Muscle of arm (tissue), 12 donors: Measurements from ENCODE around the gene LAMA3. TPM values are rescaled to one million over a fixed set of nuclear protein-coding genes. Genes with fewer than 3 reads are reported as not detected.

Experiments
- DNase-seq: peaks from one replicate; pipeline ENCODE4 v3.0.0-alpha.2; 2013
- polyA plus RNA-seq, 12 donors: library from polyadenylated mRNA; unstranded; fragments of 120-200 nt; gene quantifications; one replicate each; pipeline ENCODE4 v1.2.1, GENCODE V29; 2013; ENCODE audit not compliant: insufficient read length in 12 of 12

The LAMA3 gene
- polyA plus RNA-seq, 12 donors = 2.0 to 42.2 (median 3.8) TPM; not detected in 1

DNA sequence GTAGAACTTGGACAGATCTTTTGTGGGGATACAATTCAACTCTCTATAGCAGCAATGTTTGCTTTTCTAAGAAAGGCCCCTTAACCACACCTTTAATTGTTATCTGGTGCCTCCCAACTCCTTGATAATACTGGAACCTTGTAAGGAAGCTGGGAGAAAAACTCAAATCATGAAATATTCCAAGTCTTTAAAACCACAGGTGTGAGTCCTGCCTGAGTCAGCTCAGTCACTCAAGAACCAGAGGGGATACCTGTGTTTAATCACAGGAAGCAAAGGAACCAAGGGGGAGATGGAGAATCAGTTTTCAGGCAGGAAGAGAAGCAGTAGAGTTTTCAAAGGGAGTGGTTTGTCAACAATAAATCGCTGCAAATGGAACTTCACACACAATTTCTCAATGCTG lies 159.9 kb downstream of the LAMA3 start:
- no peak for DNase-seq

DNA sequence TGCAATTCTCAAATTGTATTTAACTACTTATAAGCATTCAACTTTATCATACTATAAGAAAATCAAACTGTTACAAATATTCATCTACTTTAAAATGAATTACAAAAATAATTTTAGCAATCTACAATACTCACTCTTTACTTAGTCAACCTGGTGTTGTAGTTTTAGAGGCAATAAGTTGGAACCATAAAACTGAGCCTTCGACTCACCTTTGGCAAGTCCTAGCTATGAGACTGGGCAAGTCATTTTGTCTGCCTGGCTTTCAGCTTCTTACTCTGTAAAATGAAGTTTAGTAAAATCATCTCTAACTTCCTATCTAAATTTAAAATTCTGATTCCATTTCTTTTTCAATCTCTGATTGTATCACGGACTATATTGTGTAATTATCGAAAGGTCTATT lies 161.0 kb downstream of the LAMA3 start:
- no peak for DNase-seq

DNA sequence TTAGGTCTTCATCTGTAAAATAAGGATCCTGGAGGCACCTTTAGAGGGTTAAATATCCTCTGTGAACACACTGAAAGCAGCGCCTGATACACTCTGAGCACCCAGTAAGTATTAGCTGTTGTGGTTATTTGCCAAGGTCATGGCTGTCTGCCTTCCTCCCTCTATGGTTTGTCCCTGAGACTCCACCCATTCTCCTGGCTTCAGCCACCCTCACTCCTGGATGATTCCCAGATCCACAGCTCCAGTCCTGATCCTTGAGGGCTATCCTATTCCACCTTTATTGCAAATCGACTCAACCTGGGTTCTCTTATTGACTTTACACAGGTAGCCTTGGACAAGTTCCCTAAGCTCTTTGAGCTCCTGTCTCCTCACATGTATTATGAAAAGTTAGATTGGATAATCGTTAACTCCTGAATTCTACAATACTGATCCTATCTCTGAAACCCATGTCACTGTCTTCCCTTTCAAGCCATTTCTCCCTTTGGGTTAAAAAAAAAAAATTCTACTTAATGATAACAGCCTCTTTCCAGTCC lies 162.3 kb downstream of the LAMA3 start:
- DNase-seq = no peak

DNA sequence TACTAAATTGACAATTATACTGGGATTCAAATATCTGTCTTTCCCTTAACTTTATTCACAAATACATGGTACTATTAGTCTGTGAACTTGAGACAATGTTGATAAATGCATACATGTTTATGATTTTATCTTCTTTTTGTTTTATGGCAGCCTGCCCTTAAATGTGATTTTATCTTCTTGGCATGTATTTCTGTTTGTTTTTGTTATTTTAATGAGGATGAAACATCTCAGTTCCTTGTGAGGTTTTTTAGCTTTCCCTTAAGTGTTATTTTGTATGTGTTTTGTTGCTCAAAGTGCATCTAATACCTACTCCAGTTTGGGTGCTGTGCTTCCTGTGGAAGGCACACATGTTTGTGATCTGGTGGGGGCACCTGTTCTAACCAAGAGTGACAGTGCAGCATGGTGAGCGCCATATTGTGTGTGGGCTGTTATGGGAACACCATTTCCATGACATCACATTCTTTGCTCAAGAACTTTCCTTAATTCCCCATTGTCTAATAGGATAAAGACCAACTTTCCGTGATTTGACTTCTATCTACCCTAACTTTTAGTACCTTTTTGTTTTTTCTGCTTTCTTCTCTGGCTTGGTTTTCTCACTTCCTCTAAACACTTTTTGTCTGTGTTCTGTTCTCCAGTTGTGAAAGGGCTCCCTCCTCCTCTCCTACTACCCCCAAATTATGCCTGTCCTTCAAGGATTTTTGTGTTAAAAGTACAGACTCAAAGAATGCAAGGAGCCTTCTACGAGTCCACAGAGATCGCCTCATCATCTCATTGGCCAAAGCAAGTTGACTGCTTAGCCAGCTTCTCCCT lies 163.2 kb downstream of the LAMA3 start:
- no peak for DNase-seq

DNA sequence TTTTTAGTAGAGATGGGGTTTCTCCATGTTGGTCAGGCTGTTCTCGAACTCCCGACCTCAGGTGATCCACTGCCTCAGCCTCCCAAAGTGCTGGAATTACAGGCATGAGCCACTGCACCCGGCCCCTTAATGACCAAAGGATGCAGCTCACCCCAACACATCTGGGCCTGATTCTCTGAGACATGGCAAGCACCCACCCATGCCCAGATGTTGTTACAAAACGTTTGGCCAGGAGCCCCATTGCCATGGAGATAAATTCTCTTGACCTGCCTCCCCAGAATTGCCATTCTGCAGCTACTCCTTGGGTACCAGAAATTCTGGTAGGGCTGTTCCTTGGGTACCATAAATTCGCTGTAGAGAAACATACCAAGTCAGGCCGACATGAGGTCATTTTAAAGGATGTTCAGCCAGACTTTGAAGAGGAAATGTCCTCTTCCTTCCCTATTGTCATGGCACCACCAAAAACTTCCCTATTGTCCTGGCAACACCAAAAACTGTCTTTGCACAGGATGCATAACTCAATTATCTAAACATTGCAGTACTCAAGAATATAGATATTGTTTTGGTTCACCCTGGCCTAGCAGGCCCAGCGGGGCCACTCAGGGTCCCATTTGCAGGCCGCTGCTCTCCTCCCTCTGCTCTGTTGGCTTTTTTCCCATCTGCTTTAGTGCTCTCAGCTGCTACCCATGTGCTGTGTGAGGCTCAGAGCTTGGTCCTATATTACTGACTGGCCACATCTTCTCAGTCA lies 164.4 kb downstream of the LAMA3 start:
- no peak for DNase-seq

DNA sequence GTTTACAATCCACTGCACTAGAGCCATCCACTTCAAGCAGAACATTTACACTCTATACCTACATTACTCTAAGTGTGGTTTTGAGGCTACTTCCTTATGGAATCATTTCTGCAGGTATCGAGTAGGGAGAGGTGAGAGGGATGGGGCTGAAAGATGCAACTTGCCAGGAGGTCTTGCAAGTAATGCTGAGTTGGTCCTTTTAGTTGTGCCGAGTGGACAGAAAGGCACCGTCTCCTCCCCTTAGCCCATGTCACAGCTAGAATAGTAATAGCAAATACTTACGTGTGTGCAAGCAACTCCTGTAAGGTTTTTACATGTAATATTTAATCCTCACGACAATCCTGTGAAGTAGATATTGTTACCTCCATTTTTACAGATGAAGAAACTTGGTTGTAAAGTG lies 166.5 kb downstream of the LAMA3 start:
- DNase-seq = no peak

DNA sequence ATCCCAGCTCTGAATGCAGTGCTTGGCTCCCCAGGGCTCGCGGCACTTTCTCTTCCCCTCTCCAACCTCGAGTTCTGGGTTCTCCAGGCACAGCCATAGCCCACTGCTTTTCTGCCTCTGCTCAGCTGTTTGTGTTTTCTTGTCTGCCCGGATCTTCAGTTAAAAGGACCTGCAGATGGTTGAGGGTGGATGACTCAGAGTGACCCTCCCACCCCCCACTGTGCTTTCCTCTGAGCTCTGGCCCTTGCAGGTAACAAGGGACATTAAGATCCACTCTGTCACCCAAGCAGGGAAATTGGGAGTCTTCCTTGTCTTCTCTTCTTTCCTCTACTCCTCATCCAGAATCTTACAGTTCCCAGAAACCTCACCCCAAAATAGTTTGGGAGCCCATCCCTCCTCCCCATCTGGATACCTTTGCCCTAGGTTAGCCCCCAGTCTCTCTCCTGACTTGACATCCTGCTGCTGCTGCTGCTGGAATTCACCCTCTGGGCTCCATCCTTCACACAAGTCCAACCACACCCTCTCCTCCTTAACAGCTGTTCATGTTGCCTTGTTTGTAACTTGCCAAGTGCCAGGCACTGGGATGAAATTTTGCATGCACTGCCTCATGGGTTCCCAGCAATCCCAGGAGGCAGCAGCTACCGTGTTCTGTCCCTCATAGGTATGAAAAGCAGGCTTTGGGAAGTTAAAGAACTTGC lies 167.4 kb downstream of the LAMA3 start:
- no peak for DNase-seq

DNA sequence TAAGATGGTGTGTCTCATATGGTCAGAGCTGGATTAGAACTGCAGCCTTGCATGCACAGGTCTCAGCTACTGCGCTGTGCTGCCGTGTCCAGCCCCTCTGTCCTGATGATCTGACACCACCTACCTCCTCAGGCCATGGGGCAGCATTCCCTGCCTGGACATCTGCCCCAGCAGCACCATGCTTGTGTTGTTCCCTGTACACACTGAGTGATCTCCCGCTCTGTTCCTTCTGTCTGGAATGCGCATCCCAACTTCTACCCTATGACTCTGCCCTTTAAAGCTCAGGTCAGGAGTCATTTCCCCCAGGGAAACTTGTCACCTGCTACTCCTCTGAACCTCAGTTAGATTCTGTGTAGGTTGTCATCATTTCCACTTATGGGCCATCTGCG lies 167.9 kb downstream of the LAMA3 start:
- no peak for DNase-seq

DNA sequence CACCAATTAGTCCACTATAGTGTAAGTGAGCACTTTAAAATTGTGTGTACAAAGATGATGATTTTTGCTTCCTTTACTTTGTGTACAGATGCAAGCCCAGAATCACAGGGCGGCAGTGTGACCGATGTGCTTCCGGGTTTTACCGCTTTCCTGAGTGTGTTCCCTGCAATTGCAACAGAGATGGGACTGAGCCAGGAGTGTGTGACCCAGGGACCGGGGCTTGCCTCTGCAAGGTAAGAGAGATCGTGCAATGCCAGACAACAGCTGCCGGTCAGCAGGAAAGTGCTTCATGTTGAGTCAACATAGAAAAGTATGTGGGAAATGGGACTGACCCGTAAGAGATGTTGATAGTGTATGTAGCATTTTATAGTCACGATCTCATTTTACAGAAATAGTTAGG lies 168.5 kb downstream of the LAMA3 start:
- DNase-seq = no peak

DNA sequence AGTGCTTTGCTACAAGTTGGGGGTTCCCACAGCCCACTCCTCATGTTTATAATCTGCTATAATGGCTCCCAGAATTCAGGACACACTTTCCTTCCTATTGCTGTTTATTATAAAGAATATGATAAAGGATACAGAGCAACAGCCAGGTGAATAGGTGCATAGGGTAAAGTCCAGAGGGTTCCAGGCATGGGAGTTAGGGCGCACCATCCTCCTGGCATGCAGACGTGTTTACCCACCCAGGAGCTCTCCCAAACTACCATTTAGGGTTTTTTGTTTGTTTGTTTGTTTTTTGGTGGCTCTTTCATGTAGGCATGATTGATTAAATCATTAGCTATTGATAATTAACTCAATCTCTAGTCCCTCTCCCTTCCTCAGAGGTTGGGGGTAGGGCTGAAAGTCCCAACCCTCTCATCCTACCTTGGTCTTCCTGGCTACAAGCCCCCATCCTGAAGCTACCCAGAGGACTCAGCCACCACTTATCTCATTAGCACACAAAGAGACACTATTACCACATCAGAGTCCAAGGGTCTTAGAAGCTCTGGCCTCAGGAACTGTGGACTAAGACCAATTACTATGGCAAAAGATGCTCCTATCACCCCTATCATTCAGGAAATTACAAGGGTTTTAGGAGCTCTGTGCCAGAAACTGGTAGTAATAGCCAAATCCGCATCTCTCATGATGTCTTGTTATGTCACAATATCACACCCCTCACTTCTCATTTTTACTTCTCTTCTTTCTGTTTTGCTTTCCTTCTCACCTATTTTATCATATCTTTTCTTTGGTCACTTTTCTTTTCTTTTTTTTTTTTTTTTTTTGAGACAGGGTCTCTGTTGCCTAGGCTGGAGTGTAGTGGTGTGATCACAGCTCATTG lies 170.4 kb downstream of the LAMA3 start:
- no peak for DNase-seq

DNA sequence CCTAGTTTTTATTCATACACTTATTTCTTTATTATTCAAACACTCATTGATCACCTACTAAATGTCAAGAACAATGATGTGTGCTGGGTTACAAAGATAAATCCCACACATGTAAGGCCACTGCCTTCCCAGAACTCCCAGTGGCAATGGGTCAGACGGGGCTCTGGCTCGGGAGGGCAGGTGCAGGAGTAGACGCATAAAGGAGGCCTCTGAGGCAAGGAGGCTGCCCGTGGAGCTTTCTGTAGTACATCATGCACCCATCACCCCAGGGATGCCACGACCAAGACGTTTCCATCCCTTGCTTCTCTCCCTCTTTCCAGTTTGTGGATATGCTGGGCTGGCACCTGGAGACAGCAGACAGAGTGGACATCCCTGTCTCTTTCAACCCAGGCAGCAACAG lies 172.1 kb downstream of the LAMA3 start:
- no peak for DNase-seq

DNA sequence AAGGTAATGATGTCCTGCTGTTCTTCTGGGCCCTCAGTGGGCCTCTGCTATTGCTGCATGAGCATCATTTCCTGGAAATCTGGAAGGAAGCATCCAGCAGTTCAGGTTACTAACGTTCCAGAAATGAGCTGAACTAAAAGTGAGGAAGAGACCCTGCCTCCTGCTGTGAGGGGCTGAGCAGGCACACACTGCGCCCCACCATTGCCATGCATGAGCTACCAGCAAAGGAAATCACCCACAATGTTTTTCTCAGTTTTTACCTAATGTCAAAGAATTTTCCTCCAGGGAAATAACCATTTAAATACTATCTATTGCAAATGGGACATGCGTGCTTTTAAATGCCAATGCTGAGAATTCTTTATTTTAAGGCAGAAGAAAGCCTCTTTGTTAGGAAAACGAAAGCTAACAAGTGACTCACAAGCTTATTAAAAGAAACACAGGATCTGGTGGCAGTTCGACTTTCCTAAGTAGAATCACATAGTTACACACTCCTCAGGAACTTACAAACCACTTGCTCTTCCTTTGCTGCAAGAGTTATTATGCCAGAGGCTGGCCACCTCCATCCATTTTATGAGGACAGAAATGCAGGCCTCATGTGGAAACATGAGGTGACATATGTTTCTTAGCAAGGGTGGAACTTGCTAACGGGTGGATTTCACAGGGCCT lies 172.7 kb downstream of the LAMA3 start:
- DNase-seq = no peak

DNA sequence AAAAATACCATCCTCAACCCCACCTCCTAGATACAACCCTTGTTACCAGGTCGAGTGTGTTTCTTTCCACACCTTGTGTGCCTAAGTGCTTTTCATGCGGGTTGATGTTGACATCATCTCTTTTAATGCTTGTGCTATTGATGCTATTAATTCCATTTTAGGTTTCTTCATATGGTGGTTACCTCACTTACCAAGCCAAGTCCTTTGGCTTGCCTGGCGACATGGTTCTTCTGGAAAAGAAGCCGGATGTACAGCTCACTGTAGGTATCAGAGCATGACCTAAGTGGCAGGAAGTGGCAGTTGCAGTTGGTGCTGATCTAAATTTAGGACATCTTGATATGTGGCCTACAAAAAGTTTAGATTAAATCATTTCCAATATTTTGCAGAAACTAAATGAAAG lies 175.4 kb downstream of the LAMA3 start:
- DNase-seq = no peak

DNA sequence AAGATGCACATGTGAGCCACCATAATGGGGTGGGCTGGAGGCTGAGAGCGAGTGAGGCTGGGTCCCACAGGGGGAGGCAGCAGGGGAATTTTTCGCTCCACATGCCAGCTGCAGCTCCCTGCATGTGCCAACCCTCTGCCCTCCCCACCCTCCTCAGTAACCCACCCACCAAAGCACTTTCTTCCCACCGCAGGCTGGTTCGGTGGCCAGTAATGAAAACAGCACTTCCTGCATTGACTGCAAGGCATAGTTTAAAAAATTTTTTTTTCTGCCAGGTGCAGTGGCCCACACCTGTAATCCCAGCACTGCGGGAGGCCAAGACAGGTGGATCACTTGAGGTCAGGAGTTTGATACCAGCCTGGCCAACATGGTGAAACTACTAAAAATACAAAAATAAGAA lies 177.8 kb downstream of the LAMA3 start:
- no peak for DNase-seq

DNA sequence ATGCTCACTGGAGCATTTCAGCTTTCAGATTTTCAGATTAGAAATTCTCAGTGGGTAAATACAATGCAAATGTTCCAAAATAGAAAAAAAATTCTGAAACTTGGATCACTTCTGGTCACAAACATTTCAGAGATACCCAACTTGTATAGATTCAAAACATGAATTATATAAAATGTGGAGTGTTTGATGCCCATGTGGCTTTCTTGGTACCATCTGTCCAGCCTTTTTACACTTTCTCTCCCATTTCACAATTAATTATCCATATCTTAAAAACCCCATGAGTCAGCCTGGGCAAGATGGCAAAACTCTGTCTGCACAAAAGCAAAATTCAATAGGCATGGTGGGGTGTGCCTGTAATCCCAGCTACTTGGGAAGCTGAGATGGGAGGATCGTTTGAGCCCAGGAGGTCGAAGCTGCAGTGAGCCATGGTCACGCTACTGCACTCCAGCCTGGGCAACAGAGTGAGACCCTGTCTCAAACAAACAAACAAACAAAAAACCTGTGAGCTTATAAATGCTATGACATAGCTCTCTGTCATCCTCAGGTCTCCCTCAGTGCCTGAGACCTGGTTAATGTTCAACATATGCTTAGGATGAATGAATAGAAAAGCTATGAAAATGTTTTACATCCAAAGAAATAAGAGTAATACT lies 179.0 kb downstream of the LAMA3 start:
- no peak for DNase-seq

DNA sequence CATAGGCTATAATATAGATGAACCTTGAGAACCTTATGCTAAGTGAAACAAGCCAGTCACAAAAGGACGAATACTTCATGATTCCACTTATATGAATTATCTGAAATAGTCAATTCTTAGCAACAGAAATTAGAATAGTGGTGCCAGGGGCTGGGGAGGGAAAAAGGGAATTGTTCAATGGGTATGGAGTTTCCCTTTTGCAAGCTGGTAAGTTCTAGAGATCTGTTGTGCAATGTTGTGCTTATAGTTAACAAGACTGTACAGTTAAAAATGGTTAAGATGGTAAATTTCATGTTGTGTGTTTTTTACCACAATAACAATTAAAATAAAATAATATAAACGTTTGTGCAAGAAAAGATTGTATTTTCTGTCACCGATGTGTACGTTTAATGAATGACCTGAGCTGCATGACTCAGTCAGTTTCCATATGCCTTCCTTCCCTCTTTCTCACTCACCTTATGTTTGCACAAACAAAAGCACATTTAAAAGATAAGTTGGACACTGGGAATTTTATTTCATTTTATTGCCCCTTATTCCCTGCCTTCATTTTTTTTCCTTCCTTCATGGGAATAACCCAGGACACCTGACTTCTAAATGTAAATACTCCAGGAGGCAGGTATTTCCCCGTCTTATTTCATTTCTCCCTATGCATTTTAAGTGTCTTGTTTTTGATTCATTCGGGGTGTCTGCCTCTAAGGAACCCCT lies 181.6 kb downstream of the LAMA3 start:
- no peak for DNase-seq

DNA sequence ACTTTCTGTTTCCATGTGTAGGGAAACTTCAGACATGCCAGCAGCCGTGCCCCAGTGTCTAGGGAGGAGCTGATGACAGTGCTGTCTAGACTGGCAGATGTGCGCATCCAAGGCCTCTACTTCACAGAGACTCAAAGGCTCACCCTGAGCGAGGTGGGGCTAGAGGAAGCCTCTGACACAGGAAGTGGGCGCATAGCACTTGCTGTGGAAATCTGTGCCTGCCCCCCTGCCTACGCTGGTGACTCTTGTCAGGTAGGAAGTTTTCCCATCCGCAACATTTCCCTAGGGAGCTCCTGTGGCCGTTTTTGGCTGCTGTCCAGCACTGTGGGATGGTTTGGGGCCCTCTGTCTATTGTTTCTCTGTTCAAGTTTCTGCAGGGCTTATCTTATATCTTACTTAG lies 182.2 kb downstream of the LAMA3 start:
- DNase-seq = no peak

DNA sequence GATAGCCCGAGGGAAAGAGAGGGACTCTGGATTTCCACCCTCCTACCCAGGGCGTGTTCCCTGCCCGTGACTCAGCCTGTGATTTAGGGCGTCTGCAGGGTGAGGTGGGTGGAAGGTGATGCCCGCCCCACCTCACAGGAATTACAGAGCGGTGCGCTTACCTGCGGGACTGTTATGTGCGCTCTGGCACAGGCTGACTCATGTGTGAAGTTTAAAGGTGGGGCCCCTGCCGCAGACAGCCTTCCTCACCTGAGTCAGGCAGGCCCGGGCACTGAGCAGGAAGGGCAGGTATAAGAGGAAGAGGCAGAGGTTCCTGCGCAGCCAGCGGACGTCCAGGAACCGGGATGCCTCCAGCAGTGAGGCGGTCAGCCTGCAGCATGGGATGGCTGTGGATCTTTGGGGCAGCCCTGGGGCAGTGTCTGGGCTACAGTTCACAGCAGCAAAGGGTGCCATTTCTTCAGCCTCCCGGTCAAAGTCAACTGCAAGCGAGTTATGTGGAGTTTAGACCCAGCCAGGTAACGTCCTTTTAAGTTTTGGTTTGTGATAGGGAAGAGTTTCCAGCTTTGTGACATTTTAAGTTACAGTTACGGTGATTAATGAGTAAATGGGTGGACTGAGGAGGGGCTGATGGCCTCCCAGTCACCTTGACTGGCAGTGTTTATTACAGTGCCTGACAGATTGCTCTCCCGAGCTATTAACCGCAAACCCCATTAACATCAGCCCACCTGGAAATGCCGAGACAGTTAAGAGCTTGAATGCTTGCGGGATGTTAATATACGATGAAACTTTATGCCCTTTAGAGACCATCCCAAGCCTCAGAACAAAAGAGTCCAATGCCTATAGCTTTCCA lies 183.7 kb downstream of the LAMA3 start:
- DNase-seq = no peak
